Upper lobe of right lung (tissue), 1 donor: ENCODE measurements around the gene ASIC2. TPM values are rescaled to one million over a fixed set of nuclear protein-coding genes. Genes with fewer than 3 reads are reported as not detected.

ENCODE experiments used
- ATAC-seq: fragments of 200-7000 bp; cut with Tn5 transposase; one replicate; pipeline ENCODE4 v1.9.1; 2020; ENCODE audit warnings: mild to moderate bottlenecking, moderate library complexity
- DNase-seq: peaks from one replicate; pipeline ENCODE4 v3.0.0-alpha.2; 2020
- H3K27ac ChIP-seq: fragments of 200-600 bp; one replicate; pipeline ENCODE4 v1.8.0; 2022
- H3K27me3 ChIP-seq: fragments of 200-600 bp; one replicate; pipeline ENCODE4 v1.8.0; 2022; ENCODE audit warnings: mild to moderate bottlenecking
- H3K36me3 ChIP-seq: fragments of 200-600 bp; one replicate; pipeline ENCODE4 v1.8.0; 2022
- H3K4me1 ChIP-seq: fragments of 200-600 bp; one replicate; pipeline ENCODE4 v1.8.0; 2022
- H3K4me3 ChIP-seq: fragments of 200-600 bp; one replicate; pipeline ENCODE4 v1.8.0; 2022; ENCODE audit warnings: mild to moderate bottlenecking
- H3K9me3 ChIP-seq: fragments of 200-600 bp; one replicate; pipeline ENCODE4 v1.8.0; 2022
- intact Hi-C: fragments of 100-400 bp; cut with DNase I; formaldehyde crosslinking; loops from one replicate; pipeline ENCODE4 v1.11.0; 2022
- total RNA-seq: library from RNA; stranded (reverse); fragmentation: NEBNext Ultra II Directional; extraction: Animal tissue kit (Norgen Biotek cat#: 25700); gene quantifications from one replicate; pipeline ENCODE4 v1.2.1, GENCODE V29; 2021
- TF ChIP-seq, protein P1 (sequence below): fragments of 200-600 bp; IDR thresholded peaks from one replicate; pipeline ENCODE4 v1.8.0; 2022; ENCODE audit warnings: antibody characterized with exemption
- donor health status: DM: no; HTN: yes; CAD: no; lungs with severe emphysema.

The ASIC2 gene
- total RNA-seq, 1 donor from 2014 or later = not detected

DNA sequence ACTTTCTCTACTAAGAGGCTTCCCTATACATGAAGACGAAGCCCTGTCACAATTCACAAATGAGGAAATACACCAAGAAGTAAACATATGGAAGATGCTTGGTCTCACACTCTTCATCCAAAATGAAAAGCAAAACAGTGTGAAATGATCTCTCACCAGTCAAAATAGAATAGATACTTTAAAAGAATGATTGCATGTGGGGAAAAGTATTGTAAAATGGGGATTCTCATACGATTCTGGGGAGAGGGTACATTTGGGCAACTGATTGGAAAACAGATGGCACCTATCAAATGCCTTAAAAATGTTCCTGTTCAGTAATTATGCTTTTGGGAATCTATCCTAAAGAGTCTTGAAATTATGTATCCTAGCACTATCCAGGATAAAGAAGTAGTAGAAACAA is 78.1 kb downstream of the ASIC2 start:
- Histone ChIP-seq H3K4me3 (no peak overlapping the region), H3K36me3 (no peaks in the 10 kb centered on the region), H3K4me1 (no peaks in the 10 kb centered on the region), H3K27me3 (peaks cover 11% of the 10 kb centered on the region), H3K27ac (no peak overlapping the region), H3K9me3 (no peaks in the 10 kb centered on the region)
- DNase-seq (no peak), ATAC-seq (no peak)
- TF ChIP-seq, protein P1, sequence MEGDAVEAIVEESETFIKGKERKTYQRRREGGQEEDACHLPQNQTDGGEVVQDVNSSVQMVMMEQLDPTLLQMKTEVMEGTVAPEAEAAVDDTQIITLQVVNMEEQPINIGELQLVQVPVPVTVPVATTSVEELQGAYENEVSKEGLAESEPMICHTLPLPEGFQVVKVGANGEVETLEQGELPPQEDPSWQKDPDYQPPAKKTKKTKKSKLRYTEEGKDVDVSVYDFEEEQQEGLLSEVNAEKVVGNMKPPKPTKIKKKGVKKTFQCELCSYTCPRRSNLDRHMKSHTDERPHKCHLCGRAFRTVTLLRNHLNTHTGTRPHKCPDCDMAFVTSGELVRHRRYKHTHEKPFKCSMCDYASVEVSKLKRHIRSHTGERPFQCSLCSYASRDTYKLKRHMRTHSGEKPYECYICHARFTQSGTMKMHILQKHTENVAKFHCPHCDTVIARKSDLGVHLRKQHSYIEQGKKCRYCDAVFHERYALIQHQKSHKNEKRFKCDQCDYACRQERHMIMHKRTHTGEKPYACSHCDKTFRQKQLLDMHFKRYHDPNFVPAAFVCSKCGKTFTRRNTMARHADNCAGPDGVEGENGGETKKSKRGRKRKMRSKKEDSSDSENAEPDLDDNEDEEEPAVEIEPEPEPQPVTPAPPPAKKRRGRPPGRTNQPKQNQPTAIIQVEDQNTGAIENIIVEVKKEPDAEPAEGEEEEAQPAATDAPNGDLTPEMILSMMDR = no peak
- intact Hi-C loops = no loop called here

DNA sequence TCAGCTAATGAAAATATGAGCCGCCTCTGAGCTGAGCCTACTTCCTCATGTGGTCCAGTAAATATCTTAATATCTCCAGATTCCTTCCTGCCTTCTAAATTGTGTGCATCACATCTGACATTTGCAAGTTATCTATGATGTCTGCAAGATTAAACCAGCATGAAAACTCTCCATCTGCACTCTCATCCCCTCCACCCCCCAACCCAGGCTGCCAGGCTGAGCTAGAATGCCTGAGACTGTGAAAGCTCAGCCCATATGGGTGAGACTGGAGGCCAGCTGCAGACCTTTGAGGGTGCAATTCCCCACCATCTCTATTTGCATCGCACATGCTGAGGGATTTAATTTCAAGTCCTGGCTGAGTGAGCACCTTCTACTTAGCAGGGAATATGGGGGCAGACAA is 82.8 kb downstream of the ASIC2 start:
- TF ChIP-seq, protein P1 = no peak
- no peak overlapping the region for H3K27ac ChIP-seq
- H3K4me1 ChIP-seq = no peaks in the 10 kb centered on the region
- ATAC-seq = no peak
- peaks cover 9% of the 10 kb centered on the region for H3K27me3 ChIP-seq
- H3K4me3 ChIP-seq = no peak overlapping the region
- intact Hi-C loops = no loop called here
- DNase-seq = no peak
- no peaks in the 10 kb centered on the region for H3K9me3 ChIP-seq
- no peaks in the 10 kb centered on the region for H3K36me3 ChIP-seq

DNA sequence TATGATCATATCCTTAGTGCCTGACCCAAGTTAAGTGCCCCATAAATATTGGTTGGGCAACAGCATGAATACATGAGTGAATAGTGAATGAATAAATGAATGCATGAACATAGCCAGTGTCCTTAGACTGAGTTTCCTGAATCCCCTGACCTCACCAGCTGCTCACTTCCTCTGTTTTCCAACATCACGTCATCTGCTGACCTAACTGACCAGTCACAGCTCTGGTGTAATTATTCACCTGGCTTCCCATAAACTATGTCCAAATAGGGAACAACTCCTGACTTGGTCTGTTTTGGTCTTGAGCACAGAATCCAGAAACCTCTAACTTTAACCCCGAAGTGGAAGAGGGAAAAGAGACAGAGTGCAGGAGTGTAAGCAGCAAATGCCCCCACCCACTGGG is 83.4 kb downstream of the ASIC2 start:
- TF ChIP-seq, protein P1 = no peak
- no peaks in the 10 kb centered on the region for H3K4me1 ChIP-seq
- intact Hi-C loops = no loop called here
- H3K36me3 ChIP-seq = no peaks in the 10 kb centered on the region
- H3K9me3 ChIP-seq = no peaks in the 10 kb centered on the region
- H3K27ac ChIP-seq = no peak overlapping the region
- H3K4me3 ChIP-seq = no peak overlapping the region
- DNase-seq = no peak
- peaks cover 12% of the 10 kb centered on the region for H3K27me3 ChIP-seq
- ATAC-seq = no peak

DNA sequence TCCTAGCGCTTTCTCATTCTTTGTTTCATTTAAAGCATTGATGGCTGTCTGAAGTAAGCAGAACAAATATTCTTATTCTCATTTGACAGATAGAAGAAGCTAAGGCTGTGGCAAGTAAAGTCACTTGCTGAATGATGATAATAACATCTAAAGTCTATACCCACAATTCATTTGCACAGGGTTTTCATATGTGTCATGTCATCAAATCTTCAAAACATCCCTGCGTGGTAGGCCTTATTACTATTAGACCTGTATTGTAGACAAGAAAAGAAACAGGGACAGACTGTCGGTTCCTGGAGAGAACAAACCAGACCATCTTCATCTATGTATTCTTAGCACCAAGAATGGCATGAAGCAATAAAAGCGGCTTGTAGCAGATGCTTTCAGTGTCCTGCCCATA is 85.9 kb downstream of the ASIC2 start:
- Histone ChIP-seq H3K36me3 (no peaks in the 10 kb centered on the region), H3K27ac (no peak overlapping the region), H3K27me3 (peaks cover 18% of the 10 kb centered on the region), H3K9me3 (no peaks in the 10 kb centered on the region), H3K4me1 (no peaks in the 10 kb centered on the region), H3K4me3 (no peak overlapping the region)
- TF ChIP-seq, protein P1 = no peak
- intact Hi-C loops = no loop called here
- ATAC-seq (no peak), DNase-seq (no peak)

DNA sequence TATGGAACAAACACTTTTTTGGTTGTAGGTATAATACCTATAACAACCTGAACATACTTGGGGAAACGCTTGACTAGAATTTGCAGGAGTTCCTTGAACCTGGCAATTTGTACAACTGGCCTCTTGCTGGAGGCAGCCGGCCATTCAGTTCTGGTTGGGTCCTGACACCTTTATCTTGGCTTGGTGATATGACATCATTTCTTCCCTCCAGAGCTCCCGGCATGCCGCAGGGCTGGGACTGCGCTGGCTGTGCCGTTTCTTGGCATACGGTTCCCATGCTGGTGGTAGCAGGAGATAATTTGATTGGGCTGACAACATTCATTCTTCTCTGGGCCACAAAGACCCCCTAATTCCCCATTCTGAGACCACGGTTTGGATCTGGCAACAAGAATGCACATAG is 87.5 kb downstream of the ASIC2 start:
- ATAC-seq = no peak
- Histone ChIP-seq H3K4me3 (no peak overlapping the region), H3K27ac (no peak overlapping the region), H3K4me1 (no peaks in the 10 kb centered on the region), H3K27me3 (peaks cover 12% of the 10 kb centered on the region), H3K9me3 (no peaks in the 10 kb centered on the region), H3K36me3 (no peaks in the 10 kb centered on the region)
- intact Hi-C loops = no loop called here
- TF ChIP-seq, protein P1 = no peak
- no peak for DNase-seq

DNA sequence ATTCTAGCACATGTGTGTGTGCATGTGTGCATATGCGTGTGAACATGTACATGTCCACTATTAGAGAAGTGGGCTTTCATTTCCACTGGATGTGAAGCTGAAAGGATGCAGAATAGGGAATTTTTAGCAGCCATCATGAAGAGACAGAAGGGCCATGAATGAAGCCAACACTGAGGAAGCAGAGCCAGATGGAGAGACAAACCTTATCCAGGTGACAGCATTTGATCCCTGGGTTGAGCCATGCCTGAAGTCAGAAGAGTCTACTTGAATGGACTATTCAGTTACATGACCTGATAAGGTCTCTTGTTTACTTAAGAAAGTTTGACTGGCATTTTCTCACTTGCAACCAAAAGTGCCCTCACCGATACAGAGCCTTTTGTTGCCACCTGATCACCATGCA is 88.4 kb downstream of the ASIC2 start:
- ATAC-seq = no peak
- Histone ChIP-seq H3K4me1 (no peaks in the 10 kb centered on the region), H3K27ac (no peak overlapping the region), H3K9me3 (no peaks in the 10 kb centered on the region), H3K4me3 (no peak overlapping the region), H3K36me3 (no peaks in the 10 kb centered on the region), H3K27me3 (peaks cover 12% of the 10 kb centered on the region)
- DNase-seq = no peak
- intact Hi-C loops = no loop called here
- TF ChIP-seq, protein P1 = no peak
